Gastrocnemius medialis (tissue), 4 donors: ENCODE data around the gene BANP. TPM values are rescaled to one million over a fixed set of nuclear protein-coding genes. Genes with fewer than 3 reads are reported as not detected.
"Not testable (repeated sequence)": the region's sequence is repeated elsewhere in the genome, so short reads cannot be mapped to it uniquely, and the experiment has no call there.

Experiments
- ATAC-seq, 2 donors: fragments of 150-250 bp; one replicate each; pipeline ENCODE4 v1.9.1; 2016
- DNase-seq, 2 donors: peaks; one replicate each; pipeline ENCODE4 v3.0.0-alpha.2; 2019
- H3K27ac ChIP-seq, 4 donors: fragments of 200-600 bp; sonication (generic); 1 replicate in 1 of 4; 2 replicates in 3 of 4; pipeline ENCODE4 v1.5.1; 2016 to 2018; ENCODE audit warnings: mild to moderate bottlenecking in 2 of 4, moderate library complexity in 1 of 4
- H3K27me3 ChIP-seq, 3 donors: fragments of 200-600 bp; sonication (generic) in 2 of 3; 1 replicate in 1 of 3; 2 replicates in 2 of 3; pipeline versions ENCODE4 v1.5.1 to v1.6.0; 2016 to 2019; ENCODE audit warnings: mild to moderate bottlenecking in 1 of 3, moderate library complexity in 1 of 3
- H3K36me3 ChIP-seq, 2 donors: fragments of 200-600 bp; sonication (generic) in 1 of 2; one replicate each; pipeline ENCODE4 v1.5.1; 2017 to 2018
- H3K4me1 ChIP-seq, 2 donors: fragments of 200-600 bp; sonication (generic) in 1 of 2; one replicate each; pipeline ENCODE4 v1.5.1; 2016 to 2017; ENCODE audit warnings: mild to moderate bottlenecking in 2 of 2
- H3K4me3 ChIP-seq, 4 donors: fragments of 200-600 bp; sonication (generic) in 3 of 4; 1 replicate in 1 of 4; 2 replicates in 3 of 4; pipeline ENCODE4 v1.5.1; 2016 to 2019; ENCODE audit warnings: mild to moderate bottlenecking in 2 of 4
- H3K9me3 ChIP-seq, 3 donors: fragments of 200-600 bp; sonication (generic) in 2 of 3; 1 replicate in 1 of 3; 2 replicates in 2 of 3; pipeline ENCODE4 v1.5.1; 2016 to 2019
- POLR2A ChIP-seq, 2 donors: fragments of 450-650 bp; IDR thresholded peaks; one replicate each; pipeline ENCODE4 v1.6.1; 2017; ENCODE audit warnings: antibody characterized with exemption in 2 of 2, mild to moderate bottlenecking in 2 of 2, moderate library complexity in 2 of 2
- in situ Hi-C, 4 donors: fragments of 200-750 bp; cut with MboI; loops; one replicate each; pipeline versions ENCODE4 v1.15.0 to v1.8.0; 2017; ENCODE audit warnings: low sequenced_read_pairs in 4 of 4
- intact Hi-C: fragments of 100-400 bp; cut with DNase I; formaldehyde crosslinking; loops from one replicate; pipeline ENCODE4 v1.15.1; 2023; ENCODE audit warnings: low total_unique reads
- total RNA-seq, 4 donors: library from RNA; depleted of rRNA; stranded (reverse); fragments of >200 nt; gene quantifications; one replicate each; pipeline versions ENCODE4 v1.1.0 to v1.2.3, GENCODE V29; 2016
- TF ChIP-seq, protein P1 (sequence below), 5 experiments: fragments of 450-650 bp in 3 of 5; fragments of 200-600 bp in 2 of 5; sonication (generic) in 2 of 5; IDR thresholded peaks in 4 of 5; conservative IDR thresholded peaks in 1 of 5; 1 replicate in 4 of 5; 2 replicates in 1 of 5; pipeline ENCODE4 v1.5.1; 2016 to 2019; ENCODE audit warnings: antibody characterized with exemption in 5 of 5, mild to moderate bottlenecking in 3 of 5, moderate library complexity in 3 of 5

BANP gene
- total RNA-seq, 4 donors from 2014 or later, result 7.0 to 20.6 (median 16.1) TPM

DNA sequence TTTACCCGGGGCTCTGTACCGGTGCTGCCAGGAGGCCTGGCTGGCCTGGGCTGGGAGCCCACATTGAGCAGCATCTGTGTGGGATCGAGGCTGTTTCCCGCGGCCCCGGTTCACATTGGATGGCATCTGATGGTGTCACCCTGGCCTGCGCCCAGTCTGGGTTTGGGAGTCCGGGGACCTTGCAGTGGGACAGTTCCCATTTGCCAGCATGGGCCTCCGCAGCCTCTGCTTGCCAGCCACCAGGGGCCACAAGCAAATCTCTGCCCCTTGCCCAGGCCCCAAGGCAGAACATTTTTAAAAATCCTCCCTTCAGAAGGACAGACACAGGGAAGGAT, 64.5 kb downstream of the BANP start:
- in situ Hi-C loops (no loop called here), intact Hi-C loops (no loop called here)
- no peak for DNase-seq
- Histone ChIP-seq H3K36me3 (peaks cover 0 to 4% of the 10 kb centered on the region in 2 donors), H3K27ac (no peak overlapping the region), H3K4me1 (no peaks in the 10 kb centered on the region), H3K4me3 (no peak overlapping the region), H3K9me3 (no peaks in the 10 kb centered on the region), H3K27me3 (no peaks in the 10 kb centered on the region)
- TF ChIP-seq, protein P1, sequence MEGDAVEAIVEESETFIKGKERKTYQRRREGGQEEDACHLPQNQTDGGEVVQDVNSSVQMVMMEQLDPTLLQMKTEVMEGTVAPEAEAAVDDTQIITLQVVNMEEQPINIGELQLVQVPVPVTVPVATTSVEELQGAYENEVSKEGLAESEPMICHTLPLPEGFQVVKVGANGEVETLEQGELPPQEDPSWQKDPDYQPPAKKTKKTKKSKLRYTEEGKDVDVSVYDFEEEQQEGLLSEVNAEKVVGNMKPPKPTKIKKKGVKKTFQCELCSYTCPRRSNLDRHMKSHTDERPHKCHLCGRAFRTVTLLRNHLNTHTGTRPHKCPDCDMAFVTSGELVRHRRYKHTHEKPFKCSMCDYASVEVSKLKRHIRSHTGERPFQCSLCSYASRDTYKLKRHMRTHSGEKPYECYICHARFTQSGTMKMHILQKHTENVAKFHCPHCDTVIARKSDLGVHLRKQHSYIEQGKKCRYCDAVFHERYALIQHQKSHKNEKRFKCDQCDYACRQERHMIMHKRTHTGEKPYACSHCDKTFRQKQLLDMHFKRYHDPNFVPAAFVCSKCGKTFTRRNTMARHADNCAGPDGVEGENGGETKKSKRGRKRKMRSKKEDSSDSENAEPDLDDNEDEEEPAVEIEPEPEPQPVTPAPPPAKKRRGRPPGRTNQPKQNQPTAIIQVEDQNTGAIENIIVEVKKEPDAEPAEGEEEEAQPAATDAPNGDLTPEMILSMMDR (IDR thresholded peaks at IDR 0.05 in 4 of 5, conservative IDR thresholded peaks at IDR 0.05 in 1 of 5), result no peak
- TF ChIP-seq POLR2A (IDR thresholded peaks at IDR 0.05), result no peak
- ATAC-seq, result no peak

DNA sequence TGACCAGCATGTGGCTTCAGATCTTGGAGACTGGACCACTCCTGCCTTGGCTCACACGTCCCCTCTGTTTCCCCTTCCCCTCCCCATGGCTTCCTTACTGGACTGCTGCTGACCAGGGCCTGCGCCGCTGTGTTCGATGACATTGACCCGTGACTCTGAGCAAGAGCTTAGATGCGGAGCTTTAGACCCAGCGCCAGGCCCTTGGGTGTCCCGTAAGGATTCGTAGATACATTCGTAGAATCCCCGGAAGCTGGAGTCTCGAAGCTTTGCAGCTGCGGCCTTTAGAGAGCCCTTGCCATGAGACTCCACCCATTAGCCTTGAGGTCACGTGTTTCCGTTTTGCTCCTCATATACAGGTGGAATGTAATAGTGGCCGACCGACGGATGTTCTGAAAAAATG, 65.2 kb downstream of the BANP start:
- in situ Hi-C loops, ATAC-seq, H3K27me3 ChIP-seq, H3K4me3 ChIP-seq, DNase-seq, H3K36me3 ChIP-seq, H3K4me1 ChIP-seq, H3K9me3 ChIP-seq, intact Hi-C loops, H3K27ac ChIP-seq: not testable (repeated sequence)

DNA sequence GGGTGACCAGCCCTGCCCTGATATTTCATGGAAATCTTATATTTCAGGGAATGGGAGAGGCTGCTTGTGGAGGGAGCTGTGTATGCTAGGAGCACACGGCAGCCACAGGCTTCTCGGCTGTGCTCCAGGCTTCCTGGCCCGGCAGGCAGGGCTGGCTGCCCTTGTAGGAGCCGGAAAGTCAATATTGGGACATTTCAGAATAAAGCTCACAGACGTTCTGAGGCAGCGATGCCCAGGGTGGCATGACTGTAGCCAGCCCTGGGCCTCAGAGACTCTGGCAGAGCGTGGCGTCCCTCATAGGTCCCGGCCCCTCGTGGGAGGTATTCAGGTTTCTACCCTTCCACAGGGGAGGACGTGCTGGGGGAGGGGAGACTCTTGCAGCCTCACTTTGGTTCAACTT, 65.7 kb downstream of the BANP start:
- no peak for DNase-seq
- TF ChIP-seq, protein P1 (IDR thresholded peaks at IDR 0.05 in 4 of 5, conservative IDR thresholded peaks at IDR 0.05 in 1 of 5), result no peak
- TF ChIP-seq POLR2A (IDR thresholded peaks at IDR 0.05), result no peak
- H3K27me3 ChIP-seq, result no peaks in the 10 kb centered on the region
- H3K9me3 ChIP-seq, result no peaks in the 10 kb centered on the region
- peaks cover 0 to 4% of the 10 kb centered on the region in 2 donors for H3K36me3 ChIP-seq
- no peak overlapping the region for H3K27ac ChIP-seq
- in situ Hi-C loops (no loop called here), intact Hi-C loops (no loop called here)
- no peak for ATAC-seq
- H3K4me3 ChIP-seq, result no peak overlapping the region
- no peaks in the 10 kb centered on the region for H3K4me1 ChIP-seq

DNA sequence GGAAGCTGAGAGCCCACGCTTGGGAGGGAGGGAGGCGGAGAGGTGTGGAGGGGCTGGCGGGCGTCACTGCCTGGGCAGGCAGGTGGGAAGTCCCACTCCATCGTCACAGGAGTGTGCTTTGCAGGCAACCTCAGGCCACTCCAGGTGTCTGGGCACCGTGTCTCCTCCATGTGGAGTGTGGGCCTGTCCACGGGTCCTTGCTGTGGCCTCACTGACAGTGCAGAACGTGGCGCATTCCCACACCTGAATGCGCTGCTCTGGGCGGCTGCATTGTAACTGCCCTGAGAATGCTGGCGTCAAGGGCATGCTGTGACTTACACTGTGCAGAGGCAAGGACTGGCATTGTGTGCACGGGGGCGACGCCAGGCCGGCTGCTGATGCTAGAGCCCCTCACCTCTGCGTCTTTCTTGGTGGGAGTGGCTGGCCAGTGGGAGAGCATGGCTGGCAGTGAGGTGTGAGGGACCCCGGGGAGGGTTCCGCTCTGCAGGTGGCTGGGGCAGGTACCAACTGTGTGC, 66.4 kb downstream of the BANP start:
- no peaks in the 10 kb centered on the region for H3K27me3 ChIP-seq
- in situ Hi-C loops (no loop called here), intact Hi-C loops (no loop called here)
- no peak for ATAC-seq
- DNase-seq, result no peak
- no peak overlapping the region for H3K27ac ChIP-seq
- H3K4me3 ChIP-seq, result no peak overlapping the region
- no peaks in the 10 kb centered on the region for H3K4me1 ChIP-seq
- TF ChIP-seq POLR2A (IDR thresholded peaks at IDR 0.05), result no peak
- TF ChIP-seq, protein P1 (IDR thresholded peaks at IDR 0.05 in 4 of 5, conservative IDR thresholded peaks at IDR 0.05 in 1 of 5), result no peak
- H3K9me3 ChIP-seq, result no peaks in the 10 kb centered on the region
- peaks cover 0 to 4% of the 10 kb centered on the region in 2 donors for H3K36me3 ChIP-seq

DNA sequence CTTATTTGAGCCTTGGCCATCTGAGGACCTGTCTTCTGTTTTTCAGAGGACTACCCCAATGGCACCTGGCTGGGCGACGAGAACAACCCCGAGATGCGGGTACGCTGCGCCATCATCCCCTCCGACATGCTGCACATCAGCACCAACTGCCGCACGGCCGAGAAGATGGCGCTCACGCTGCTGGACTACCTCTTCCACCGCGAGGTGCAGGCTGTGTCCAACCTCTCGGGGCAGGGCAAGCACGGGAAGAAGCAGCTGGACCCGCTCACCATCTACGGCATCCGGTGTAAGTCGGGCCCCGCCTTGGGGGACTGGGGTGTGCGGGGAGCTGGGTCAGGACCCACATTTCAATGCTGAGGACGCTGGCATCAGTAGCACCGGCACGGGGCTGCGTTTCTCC, 67.1 kb downstream of the BANP start:
- H3K36me3 ChIP-seq, ATAC-seq, in situ Hi-C loops, H3K4me1 ChIP-seq, H3K27me3 ChIP-seq, DNase-seq, H3K4me3 ChIP-seq, H3K9me3 ChIP-seq, intact Hi-C loops, H3K27ac ChIP-seq: not testable (repeated sequence)

DNA sequence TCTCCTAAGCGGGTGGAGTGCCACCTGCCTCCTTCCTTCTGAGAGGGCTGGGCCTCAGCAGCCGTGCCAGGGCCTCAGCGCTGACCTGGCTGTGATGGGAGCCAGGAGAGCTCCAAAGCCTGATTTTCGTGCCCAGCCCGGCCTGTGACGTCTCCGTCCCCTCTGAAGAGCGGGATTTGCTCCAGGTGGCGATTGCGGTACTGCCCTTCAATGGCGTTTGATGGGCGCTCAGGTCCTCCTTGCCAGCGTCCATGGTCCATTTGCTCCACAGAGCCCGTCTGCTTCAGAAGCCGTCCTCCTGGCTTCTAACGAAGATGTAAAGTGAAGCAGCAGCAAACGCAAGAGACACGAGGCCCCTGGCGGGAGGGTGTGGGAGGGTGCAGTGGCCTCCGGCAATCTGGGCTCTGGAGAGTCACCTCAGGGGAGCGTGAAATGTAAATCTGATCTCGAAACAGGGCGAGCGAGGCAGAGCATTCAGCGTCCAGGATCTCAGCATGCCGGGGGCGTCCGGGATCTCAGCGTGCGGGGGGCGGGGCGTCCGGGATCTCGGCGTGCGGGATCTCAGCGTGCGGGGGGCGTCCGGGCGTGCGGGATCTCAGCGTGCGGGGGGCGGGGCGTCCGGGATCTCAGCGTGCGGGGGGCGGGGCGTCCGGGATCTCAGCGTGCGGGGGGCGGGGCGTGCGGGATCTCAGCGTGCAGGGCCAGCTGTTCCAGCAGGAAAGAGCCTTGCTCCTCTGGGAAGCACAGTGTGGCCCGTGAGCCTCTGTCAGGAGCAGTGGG, 68.0 kb downstream of the BANP start:
- H3K27me3 ChIP-seq, ATAC-seq, H3K4me1 ChIP-seq, DNase-seq, in situ Hi-C loops, H3K4me3 ChIP-seq, H3K36me3 ChIP-seq, intact Hi-C loops, H3K9me3 ChIP-seq, H3K27ac ChIP-seq: not testable (repeated sequence)
